GM19372 (cell line): ENCODE measurements around the gene MRPS18A.

Experiments
- ATAC-seq: cut with Tn5 transposase; IDR thresholded peaks from one replicate; pipeline ENCODE4 v1.9.1; 2021; ENCODE audit warnings: mild to moderate bottlenecking, low read depth, moderate library complexity; ENCODE audit not compliant: unreplicated experiment

MRPS18A gene

DNA sequence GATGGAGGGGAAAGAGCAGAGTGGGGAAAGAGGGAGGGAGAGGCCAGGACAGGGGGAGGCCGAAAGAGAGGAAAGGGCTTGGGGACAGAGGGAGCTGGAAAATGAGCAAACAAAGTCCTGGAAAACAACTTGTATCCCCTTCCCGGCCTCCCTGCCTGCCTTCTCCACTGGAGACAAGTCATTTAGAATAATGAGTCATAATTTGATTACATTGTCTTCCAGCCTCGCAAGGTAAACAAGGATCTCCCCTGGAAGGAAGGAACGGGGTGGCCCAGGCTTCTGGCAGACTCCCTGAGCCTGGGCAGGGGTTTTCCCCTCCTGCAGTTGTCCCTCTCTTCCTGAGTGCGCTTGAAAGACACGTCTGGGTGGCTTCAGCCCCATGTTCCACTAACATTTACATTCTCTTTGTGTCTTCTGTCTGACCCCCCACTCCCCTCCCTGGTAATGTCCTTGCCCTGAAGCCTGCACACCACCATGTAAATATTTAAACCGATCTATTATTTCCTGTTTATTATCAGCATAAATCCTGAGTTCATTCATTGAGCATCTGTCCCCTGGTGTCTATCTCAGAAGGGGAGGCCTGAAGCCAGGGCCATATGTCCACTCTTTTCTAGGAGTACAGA lies 12.1 kb upstream of the MRPS18A start:
- no peak for ATAC-seq

- no peak for ATAC-seq
Measured at GRCh38 chr6:43698584-43699349, 11.2 kb upstream of the MRPS18A start.

DNA sequence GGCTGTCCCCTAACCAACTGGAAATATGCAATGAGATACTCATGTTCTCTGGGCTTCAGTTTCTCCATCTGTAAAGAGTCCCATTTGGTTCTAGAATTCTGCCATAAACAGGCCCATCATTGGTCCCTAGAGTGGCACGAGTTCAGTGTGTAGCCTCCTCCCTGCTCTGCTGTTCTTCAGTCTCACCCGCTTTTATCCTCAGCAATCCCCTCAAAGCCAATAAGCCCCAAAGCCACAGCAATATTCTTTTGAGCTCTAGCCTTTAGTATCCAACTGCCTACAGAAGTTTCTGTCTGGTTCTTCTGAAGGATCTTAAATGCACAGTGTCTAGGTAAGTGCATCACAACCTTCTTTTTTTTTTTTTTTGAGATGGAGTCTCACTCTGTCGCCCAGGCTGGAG lies 9.8 kb upstream of the MRPS18A start:
- no peak for ATAC-seq

- no peak for ATAC-seq
Measured at GRCh38 chr6:43695967-43696291, 8.3 kb upstream of the MRPS18A start.

- ATAC-seq = no peak
Measured at GRCh38 chr6:43695215-43695966, 7.8 kb upstream of the MRPS18A start.

GRCh38 chr6:43689421-43689820 lies 1.8 kb upstream of the MRPS18A start:
- no peak for ATAC-seq

GRCh38 chr6:43687079-43687436 lies 533 bp downstream of the MRPS18A start:
- ATAC-seq = no peak

- no peak for ATAC-seq
Measured at GRCh38 chr6:43683708-43684455, 3.7 kb downstream of the MRPS18A start.

DNA sequence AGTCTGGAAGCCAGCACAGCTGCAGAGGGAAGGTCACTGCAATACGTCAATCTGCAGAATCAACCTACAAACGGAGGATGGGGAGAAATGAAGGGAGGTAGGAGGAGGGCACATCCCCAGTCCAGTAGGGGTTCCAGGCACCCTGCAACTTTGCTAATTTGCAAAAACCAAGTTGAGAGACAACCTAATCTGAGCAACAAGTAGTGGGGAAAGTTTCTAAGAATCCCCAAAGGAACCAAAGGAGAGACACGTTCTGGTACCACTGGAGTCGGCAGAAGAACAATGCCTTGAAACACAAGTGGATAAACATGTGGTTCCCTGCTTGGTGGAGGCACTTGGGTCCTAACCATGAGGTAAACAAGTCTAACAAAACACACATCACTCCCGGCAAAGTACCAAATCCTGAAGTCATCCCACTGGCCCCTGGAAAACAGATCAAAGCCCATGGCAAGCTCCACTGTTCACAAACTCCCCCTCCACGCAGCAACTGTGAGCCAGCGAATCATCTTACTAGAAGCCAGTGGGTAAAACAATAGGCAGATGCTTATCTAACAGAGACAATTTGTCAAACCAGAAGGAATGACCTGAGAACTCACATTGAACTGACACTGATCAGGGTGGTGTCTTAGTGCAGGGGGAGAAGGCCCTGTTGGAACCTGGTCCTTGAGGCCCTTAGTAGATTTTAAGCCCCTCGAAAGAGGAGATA lies 4.7 kb downstream of the MRPS18A start:
- ATAC-seq = no peak

- no peak for ATAC-seq
Measured at GRCh38 chr6:43681303-43681702, 6.3 kb downstream of the MRPS18A start.

GRCh38 chr6:43680308-43681200 lies 7.0 kb downstream of the MRPS18A start:
- no peak for ATAC-seq

DNA sequence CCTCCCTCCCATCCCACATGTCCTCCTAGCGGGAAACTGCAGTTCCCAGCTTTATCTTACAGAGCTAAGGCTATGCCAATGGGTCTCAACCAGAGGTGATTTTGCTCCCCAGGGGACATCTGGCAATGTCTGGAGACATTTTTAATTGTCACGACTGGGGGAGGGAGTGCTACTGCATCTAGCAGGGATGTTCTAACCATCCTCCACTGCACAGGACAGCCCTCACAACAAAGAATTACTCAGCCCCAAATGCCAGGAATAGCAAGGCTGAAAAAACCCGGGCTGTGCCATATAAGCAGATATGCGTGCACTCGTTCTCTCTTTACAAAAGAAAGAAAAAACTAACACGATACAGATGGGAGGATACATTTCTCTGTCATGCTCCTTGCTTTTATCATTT lies 8.5 kb downstream of the MRPS18A start:
- ATAC-seq = no peak

DNA sequence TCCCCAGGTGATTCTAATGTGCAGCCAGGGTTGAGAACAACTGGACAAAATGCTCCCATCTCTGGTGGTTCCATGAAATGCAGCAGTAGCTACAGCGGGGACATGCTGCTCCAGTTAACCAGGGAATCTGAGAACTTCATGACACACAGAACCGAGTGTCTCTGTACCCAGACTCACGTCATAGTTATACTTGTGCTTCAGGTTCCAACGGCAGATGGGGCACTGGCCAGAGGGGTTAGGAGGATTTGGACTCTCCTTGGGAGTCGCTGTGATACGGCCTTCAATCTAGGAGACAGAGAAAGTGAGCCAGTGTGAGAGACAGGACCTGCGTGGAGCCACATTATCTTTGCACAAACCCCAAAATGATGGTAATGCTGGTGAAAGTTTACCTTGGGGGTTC lies 9.2 kb downstream of the MRPS18A start:
- no peak for ATAC-seq

- ATAC-seq = no peak
Measured at GRCh38 chr6:43677759-43678158, 9.8 kb downstream of the MRPS18A start.

DNA sequence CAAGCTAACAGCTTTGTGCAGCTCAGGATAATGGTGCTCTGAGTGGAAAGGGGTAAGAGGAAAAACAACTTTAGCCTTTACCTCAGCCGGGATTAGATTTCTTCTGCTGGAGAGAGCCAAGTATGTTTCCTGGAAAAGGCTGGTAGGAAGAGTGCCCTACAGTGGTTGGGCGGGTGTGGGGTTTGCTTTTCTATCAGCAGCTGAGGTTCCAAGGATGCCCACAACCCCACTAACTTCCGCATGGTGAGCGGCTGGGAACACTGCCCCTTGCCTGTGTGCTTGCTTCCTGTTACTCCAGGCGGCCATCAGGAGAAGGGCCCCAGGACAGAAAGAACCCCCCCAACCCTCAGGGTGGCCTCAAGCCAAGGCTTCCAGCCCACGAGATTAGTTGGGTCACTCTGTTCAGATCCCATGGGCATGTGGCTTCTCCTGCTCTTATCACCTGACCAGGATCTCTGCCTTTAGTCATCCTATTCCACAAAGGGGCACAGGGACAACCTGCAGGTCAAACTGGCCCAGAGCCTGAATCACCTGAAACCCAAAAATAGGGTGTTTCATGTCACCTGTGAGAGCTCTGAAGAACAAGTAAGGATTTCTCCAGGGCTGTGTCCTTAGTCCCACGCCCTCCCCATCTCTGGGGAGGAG lies 10.5 kb downstream of the MRPS18A start:
- ATAC-seq = no peak

DNA sequence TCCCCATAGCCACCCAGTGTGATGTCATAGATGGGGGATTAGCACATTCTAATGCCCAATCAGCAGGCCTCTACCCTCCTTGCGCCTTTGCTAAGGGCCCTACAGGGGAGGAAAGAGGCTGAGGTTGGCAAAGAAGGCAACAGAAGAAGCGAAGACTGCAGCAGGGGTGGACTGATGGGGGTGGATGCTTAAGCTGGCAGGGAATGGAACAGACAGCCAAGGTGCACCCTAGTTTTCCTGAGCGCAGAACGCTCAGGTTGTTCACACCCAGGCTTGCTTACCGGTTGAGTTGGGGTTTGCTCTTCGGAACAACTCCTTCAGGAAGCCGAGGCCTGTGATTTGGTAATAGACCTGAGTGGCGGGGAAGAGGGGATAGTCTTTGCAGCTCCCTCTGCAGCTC lies 12.7 kb downstream of the MRPS18A start:
- ATAC-seq = no peak

DNA sequence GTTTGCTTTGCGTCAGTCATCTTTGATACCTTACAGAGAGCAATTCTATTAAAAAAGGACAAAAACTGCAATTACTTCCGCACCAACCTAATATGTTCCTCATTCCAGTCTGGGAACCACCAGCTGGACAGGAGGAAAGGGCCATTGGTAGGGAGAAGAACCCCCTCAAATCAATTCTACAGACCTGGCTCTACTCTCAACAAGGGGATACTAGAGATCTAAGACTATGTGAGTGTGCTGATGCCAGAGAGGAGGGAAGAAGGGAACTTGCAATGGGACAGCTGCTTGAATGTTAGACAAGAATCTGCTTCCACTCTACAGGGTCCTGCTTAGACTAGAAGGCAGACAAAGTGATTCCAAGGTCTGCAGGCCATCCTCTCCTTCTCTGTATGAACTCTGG lies 13.3 kb downstream of the MRPS18A start:
- ATAC-seq = no peak

DNA sequence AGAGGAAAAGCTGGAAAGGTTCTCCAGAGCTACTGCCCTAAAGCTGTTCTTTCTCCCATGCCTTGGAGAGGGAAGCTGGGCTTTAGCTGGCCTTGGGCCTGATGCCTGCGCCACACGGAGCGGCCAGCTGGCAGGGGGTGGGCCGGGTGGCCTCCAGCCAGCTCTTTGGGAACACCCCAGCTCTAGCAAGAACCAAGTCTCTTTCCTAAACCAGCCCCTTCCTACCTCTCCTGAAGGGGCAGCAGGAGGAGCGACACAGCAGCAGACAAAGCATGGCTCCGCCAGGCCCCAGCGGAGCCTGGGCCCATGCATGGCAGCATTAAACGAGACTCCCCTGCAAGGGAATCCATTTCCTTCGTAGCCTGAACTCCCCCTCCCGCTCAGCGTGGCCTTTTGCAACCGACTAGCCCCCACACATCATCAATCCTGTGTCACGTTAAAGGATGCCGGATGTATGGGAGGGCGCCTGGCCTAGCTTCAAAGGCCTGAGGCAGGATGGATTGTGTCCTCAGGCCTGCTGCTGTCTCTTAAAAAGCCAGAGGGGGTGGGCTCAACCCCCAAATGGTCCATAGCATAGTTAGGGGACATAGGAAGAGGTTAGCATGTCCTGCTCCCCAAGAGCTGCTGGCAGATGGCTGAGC lies 14.0 kb downstream of the MRPS18A start:
- ATAC-seq = no peak
